HG02678 (cell line): Measurements from ENCODE around the gene NPIPA3.
"Not testable (repeated sequence)": the region's sequence is repeated elsewhere in the genome, so short reads cannot be mapped to it uniquely, and the experiment has no call there.

ENCODE experiments used
- ATAC-seq: cut with Tn5 transposase; IDR thresholded peaks from one replicate; pipeline ENCODE4 v1.9.1; 2021; ENCODE audit warnings: mild to moderate bottlenecking, moderate library complexity; ENCODE audit not compliant: unreplicated experiment

NPIPA3 gene

GRCh38 chr16:14741794-14742193 lies 38.6 kb downstream of the NPIPA3 start:
- ATAC-seq: not testable (repeated sequence)

GRCh38 chr16:14742273-14743128 lies 39.3 kb downstream of the NPIPA3 start, which contains the start of gene NPIPA2:
Gene NPIPA2, plus strand, starts transcription at chr16:14742533. Its CDS starts 5,533 bp downstream, at chr16:14748066.
- ATAC-seq: peak; percentile 98

GRCh38 chr16:14773654-14774053 lies 70.4 kb downstream of the NPIPA3 start:
- not testable (repeated sequence) for ATAC-seq

- ATAC-seq: not testable (repeated sequence)
These were observed 72.4 kb downstream of the NPIPA3 start for GRCh38 chr16:14775624-14776023.
